Upper lobe of left lung (tissue), 6 donors: ENCODE measurements around the gene CNTD1. TPM values are rescaled to one million over a fixed set of nuclear protein-coding genes. Genes with fewer than 3 reads are reported as not detected.

Experiments used
- ATAC-seq, 2 donors: fragments of 200-7000 bp; cut with Tn5 transposase; one replicate each; pipeline ENCODE4 v1.9.1; 2022; ENCODE audit warnings: mild to moderate bottlenecking in 2 of 2, moderate library complexity in 2 of 2; ENCODE audit not compliant: low FRiP score in 2 of 2
- DNase-seq, 2 donors: peaks; one replicate each; pipeline ENCODE4 v3.0.0-alpha.2; 2019 to 2020
- H3K27ac ChIP-seq, 4 donors: fragments of 200-600 bp; sonication (generic); one replicate each; pipeline ENCODE4 v1.5.1; 2016 to 2019
- H3K27me3 ChIP-seq, 4 donors: fragments of 200-600 bp; sonication (generic); one replicate each; pipeline ENCODE4 v1.5.1; 2017 to 2019
- H3K36me3 ChIP-seq, 4 donors: fragments of 200-600 bp; sonication (generic); one replicate each; pipeline ENCODE4 v1.5.1; 2016 to 2019
- H3K4me1 ChIP-seq, 4 donors: fragments of 200-600 bp; sonication (generic); one replicate each; pipeline ENCODE4 v1.5.1; 2018 to 2019
- H3K4me3 ChIP-seq, 4 donors: fragments of 200-600 bp; sonication (generic); one replicate each; pipeline ENCODE4 v1.5.1; 2017 to 2019; ENCODE audit warnings: mild to moderate bottlenecking in 2 of 4, moderate library complexity in 1 of 4
- H3K9me3 ChIP-seq, 4 donors: fragments of 200-600 bp; sonication (generic); one replicate each; pipeline ENCODE4 v1.5.1; 2018 to 2019
- EP300 ChIP-seq, 4 donors: sonication (generic); formaldehyde crosslinking; IDR thresholded peaks; one replicate each; pipeline ENCODE4 v1.5.1; 2017; ENCODE audit warnings: antibody characterized with exemption in 4 of 4, control low read depth in 2 of 4
- POLR2A ChIP-seq, 4 donors: fragments of 450-650 bp; IDR thresholded peaks; one replicate each; pipeline ENCODE4 v1.5.1; 2016 to 2017; ENCODE audit warnings: antibody characterized with exemption in 4 of 4, mild to moderate bottlenecking in 2 of 4
- POLR2AphosphoS5 ChIP-seq, 2 donors: sonication (generic); formaldehyde crosslinking; IDR thresholded peaks; one replicate each; pipeline ENCODE4 v1.5.1; 2017; ENCODE audit warnings: antibody characterized with exemption in 2 of 2
- WGBS, 2 donors: methylation state at CpG; one replicate each; pipeline ENCODE4 v1.1.5; 2017 to 2018; 5-methylcytosine and 5-hydroxymethylcytosine counted together
- total RNA-seq, 6 donors: library from RNA; depleted of rRNA in 4 of 6; stranded (reverse); fragments of >200 nt in 4 of 6; gene quantifications; one replicate each; pipeline versions ENCODE4 v1.1.0 to v1.2.1, GENCODE V29; 2016 to 2021
- TF ChIP-seq, protein P1 (sequence below), 6 experiments: fragments of 450-650 bp in 4 of 6; fragments of 200-600 bp in 2 of 6; sonication (generic) in 2 of 6; IDR thresholded peaks; one replicate each; pipeline ENCODE4 v1.5.1; 2016 to 2019; ENCODE audit warnings: antibody characterized with exemption in 6 of 6
- donor health status: DM: no; HTN: no; CAD: no; lungs with moderate emphysema.
- donor health status: DM: no; HTN: yes; CAD: no; lungs with severe emphysema.

CNTD1 gene
- total RNA-seq, 6 donors from 2014 or later = 0.22 to 1.2 (median 0.39) TPM; not detected in 1

DNA sequence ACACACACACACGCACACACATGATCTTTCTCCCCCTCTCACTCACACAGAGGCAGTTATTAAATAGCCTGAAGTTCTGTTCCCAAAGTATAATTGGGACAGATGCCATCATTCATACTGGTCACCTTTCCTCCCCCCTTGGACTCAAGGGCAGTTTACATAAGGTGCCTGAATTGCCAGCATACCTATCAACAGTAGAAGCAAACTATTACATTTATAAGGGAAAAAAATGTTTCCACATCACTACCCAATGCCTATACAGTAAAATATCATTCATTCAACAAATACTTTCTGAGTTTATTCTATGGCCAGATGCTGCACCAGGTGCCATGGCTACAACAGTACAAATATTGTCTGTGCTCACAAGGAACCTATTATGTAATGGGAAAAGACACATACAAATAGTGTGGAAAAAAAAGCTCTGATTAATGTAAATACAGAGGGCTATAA is 6.3 kb downstream of the CNTD1 start:
- no peak for TF ChIP-seq POLR2AphosphoS5 (IDR thresholded peaks at IDR 0.05)
- TF ChIP-seq EP300 (IDR thresholded peaks at IDR 0.05) = no peak
- TF ChIP-seq POLR2A (IDR thresholded peaks at IDR 0.05) = no peak
- TF ChIP-seq, protein P1, sequence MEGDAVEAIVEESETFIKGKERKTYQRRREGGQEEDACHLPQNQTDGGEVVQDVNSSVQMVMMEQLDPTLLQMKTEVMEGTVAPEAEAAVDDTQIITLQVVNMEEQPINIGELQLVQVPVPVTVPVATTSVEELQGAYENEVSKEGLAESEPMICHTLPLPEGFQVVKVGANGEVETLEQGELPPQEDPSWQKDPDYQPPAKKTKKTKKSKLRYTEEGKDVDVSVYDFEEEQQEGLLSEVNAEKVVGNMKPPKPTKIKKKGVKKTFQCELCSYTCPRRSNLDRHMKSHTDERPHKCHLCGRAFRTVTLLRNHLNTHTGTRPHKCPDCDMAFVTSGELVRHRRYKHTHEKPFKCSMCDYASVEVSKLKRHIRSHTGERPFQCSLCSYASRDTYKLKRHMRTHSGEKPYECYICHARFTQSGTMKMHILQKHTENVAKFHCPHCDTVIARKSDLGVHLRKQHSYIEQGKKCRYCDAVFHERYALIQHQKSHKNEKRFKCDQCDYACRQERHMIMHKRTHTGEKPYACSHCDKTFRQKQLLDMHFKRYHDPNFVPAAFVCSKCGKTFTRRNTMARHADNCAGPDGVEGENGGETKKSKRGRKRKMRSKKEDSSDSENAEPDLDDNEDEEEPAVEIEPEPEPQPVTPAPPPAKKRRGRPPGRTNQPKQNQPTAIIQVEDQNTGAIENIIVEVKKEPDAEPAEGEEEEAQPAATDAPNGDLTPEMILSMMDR (IDR thresholded peaks at IDR 0.05) = no peak
- H3K27me3 ChIP-seq = no peaks in the 10 kb centered on the region
- H3K36me3 ChIP-seq = peaks cover 0 to 8% (median 4%) of the 10 kb centered on the region in 4 donors
- H3K4me3 ChIP-seq = no peak overlapping the region
- no peaks in the 10 kb centered on the region for H3K4me1 ChIP-seq
- H3K27ac ChIP-seq = peak overlapping the region in 1 of 4 donors; percentile 60
- 67 to 80% methylated on average over 1 of the region's 1 CpG for WGBS, 2 donors
- ATAC-seq = peak in 1 of 2 donors; percentile 80
- no peaks in the 10 kb centered on the region for H3K9me3 ChIP-seq
- peak in 1 of 2 donors; percentile 26 for DNase-seq

DNA sequence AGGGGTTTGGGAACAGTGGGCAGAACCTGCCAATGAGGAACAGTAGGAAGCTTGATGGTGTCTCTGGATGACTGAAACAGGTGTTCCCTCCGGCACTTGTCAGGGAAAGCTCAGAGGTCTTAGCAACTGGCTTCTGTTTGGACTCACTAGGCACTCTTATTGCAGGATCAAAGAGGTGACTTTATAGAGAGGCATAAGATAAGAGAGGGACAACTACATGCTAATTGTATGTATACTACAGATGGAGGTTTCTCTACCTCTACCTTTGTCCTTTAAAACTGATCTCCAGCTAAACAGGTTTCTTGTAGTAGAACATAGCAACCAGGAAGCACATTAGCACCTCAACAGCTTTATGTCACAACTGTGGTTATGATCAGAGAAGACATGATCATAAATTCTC is 7.6 kb downstream of the CNTD1 start:
- no peaks in the 10 kb centered on the region for H3K4me1 ChIP-seq
- DNase-seq = no peak
- H3K36me3 ChIP-seq = peaks cover 3 to 21% (median 15%) of the 10 kb centered on the region in 4 donors
- 100% methylated on average over 1 of the region's 1 CpG for WGBS, 2 donors
- H3K27me3 ChIP-seq = no peaks in the 10 kb centered on the region
- H3K4me3 ChIP-seq = no peak overlapping the region
- ATAC-seq = no peak
- no peak overlapping the region for H3K27ac ChIP-seq
- TF ChIP-seq, protein P1 (IDR thresholded peaks at IDR 0.05) = no peak
- no peak for TF ChIP-seq POLR2AphosphoS5 (IDR thresholded peaks at IDR 0.05)
- no peak for TF ChIP-seq EP300 (IDR thresholded peaks at IDR 0.05)
- no peak for TF ChIP-seq POLR2A (IDR thresholded peaks at IDR 0.05)
- no peaks in the 10 kb centered on the region for H3K9me3 ChIP-seq

- TF ChIP-seq, protein P1 (IDR thresholded peaks at IDR 0.05) = no peak
- no peak for TF ChIP-seq EP300 (IDR thresholded peaks at IDR 0.05)
- TF ChIP-seq POLR2A (IDR thresholded peaks at IDR 0.05) = no peak
- TF ChIP-seq POLR2AphosphoS5 (IDR thresholded peaks at IDR 0.05) = no peak
- peaks cover 15 to 49% (median 36%) of the 10 kb centered on the region in 4 donors for H3K36me3 ChIP-seq
- WGBS, 2 donors = 13 to 25% methylated on average over 3 of the region's 3 CpGs
- H3K4me1 ChIP-seq = no peaks in the 10 kb centered on the region
- peak in 1 of 2 donors; percentile 75 for ATAC-seq
- no peaks in the 10 kb centered on the region for H3K27me3 ChIP-seq
- H3K9me3 ChIP-seq = no peaks in the 10 kb centered on the region
- no peak overlapping the region for H3K4me3 ChIP-seq
- DNase-seq = peak in 1 of 2 donors; percentile 31
- no peak overlapping the region for H3K27ac ChIP-seq
Observed at GRCh38 chr17:42809250-42809649, 10.6 kb downstream of the CNTD1 start.

DNA sequence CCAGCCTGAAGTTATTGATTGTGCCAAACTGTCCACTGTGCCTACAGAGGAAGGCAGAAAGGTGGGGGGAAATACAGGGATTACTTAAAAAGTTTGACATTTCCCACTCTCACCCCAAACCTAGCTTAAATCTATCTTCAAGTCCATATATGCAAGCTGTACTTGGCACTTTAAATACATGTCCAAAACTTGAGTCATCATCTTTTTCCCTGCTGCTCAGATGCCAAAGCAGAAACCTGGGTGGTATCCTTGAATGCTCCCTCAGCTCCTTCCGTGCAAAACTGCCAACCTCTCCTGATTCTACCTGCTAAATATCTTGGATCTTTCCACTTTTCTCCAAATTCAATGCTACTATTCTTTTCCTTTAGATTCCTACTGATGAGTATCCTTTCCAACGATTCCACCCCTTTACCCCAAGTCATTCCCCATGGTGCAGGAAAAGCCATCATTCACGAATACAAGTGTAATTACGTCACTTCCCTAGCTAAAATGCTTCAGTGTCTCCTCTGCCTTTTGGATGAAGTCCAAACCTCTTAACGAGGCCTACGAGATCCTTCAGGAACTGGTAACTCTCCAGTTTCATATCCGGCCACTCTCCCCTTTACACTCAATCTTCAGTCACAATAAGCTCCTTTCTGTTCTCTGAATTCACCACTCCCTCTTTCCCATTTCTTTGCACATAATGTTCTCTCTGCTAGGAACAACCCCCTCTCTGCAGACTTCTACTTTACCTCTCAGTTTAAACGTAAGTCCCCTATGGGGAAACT is 16.2 kb downstream of the CNTD1 start:
- ATAC-seq = peak; percentile 70 to 75
- WGBS, 2 donors = 55 to 57% methylated on average over 8 of the region's 8 CpGs
- TF ChIP-seq, protein P1 (IDR thresholded peaks at IDR 0.05) = no peak
- TF ChIP-seq POLR2AphosphoS5 (IDR thresholded peaks at IDR 0.05) (no peak), EP300 (IDR thresholded peaks at IDR 0.05) (peak in 2 of 4 donors; percentile 51 to 55), POLR2A (IDR thresholded peaks at IDR 0.05) (no peak)
- H3K4me3 ChIP-seq = no peak overlapping the region
- peaks cover 0 to 13% (median 3%) of the 10 kb centered on the region in 4 donors for H3K4me1 ChIP-seq
- peaks cover 42 to 97% (median 85%) of the 10 kb centered on the region in 4 donors for H3K36me3 ChIP-seq
- H3K9me3 ChIP-seq = no peaks in the 10 kb centered on the region
- DNase-seq = peak in 1 of 2 donors; percentile 42
- H3K27ac ChIP-seq = peak overlapping the region in 2 of 4 donors; percentile 3 to 64
- no peaks in the 10 kb centered on the region for H3K27me3 ChIP-seq
